ENCODE data around the gene TEAD1.

The TEAD1 gene

GRCh38 chr11:12762696-12763324 is 88.6 kb downstream of the TEAD1 start:
- H3K27me3 ChIP-seq (ENCODE audit: insufficient read depth, poor library complexity, severe bottlenecking), result no peaks in the 10 kb centered on the region
- H3K27ac ChIP-seq (replicated peaks), result no peak overlapping the region

GRCh38 chr11:12764187-12764914 is 90.1 kb downstream of the TEAD1 start:
- TF ChIP-seq GABPA (IDR thresholded peaks at IDR 0.05; ENCODE audit: low read depth) (no peak), SPI1 (IDR thresholded peaks at IDR 0.05; ENCODE audit: borderline replicate concordance, low read depth) (no peak), CTCF (IDR thresholded peaks at IDR 0.05; ENCODE audit: insufficient read depth, low read length) (no peak), REST (IDR thresholded peaks at IDR 0.05; ENCODE audit: insufficient replicate concordance, low read depth) (no peak), POLR2AphosphoS5 (IDR thresholded peaks at IDR 0.05; ENCODE audit: low read depth) (no peak)
- Histone ChIP-seq H3K4me3 (replicated peaks; ENCODE audit: insufficient read depth, low read length) (no peak overlapping the region), H3K27me3 (ENCODE audit: insufficient read depth, poor library complexity, severe bottlenecking) (no peaks in the 10 kb centered on the region), H3K27ac (replicated peaks) (no peak overlapping the region)
- no peak for DNase-seq (ENCODE audit: low read depth in 1 of 2, low spot score in 1 of 2)

More at GRCh38 chr11:12762696-12763324, 88.6 kb downstream of the TEAD1 start:
- no peak for DNase-seq (ENCODE audit: low read depth in 1 of 2, low spot score in 1 of 2)
- no peak for TF ChIP-seq CTCF (IDR thresholded peaks at IDR 0.05; ENCODE audit: insufficient read depth, low read length)
- no peak for TF ChIP-seq SPI1 (IDR thresholded peaks at IDR 0.05; ENCODE audit: borderline replicate concordance, low read depth)
- no peak for TF ChIP-seq GABPA (IDR thresholded peaks at IDR 0.05; ENCODE audit: low read depth)
- no peak for TF ChIP-seq REST (IDR thresholded peaks at IDR 0.05; ENCODE audit: insufficient replicate concordance, low read depth)
- no peak for TF ChIP-seq POLR2AphosphoS5 (IDR thresholded peaks at IDR 0.05; ENCODE audit: low read depth)
- H3K4me3 ChIP-seq (replicated peaks; ENCODE audit: insufficient read depth, low read length), result no peak overlapping the region

GRCh38 chr11:12765428-12765827 is 91.2 kb downstream of the TEAD1 start:
- Histone ChIP-seq H3K27me3 (ENCODE audit: insufficient read depth, poor library complexity, severe bottlenecking) (no peaks in the 10 kb centered on the region), H3K27ac (replicated peaks) (no peak overlapping the region), H3K4me3 (replicated peaks; ENCODE audit: insufficient read depth, low read length) (no peak overlapping the region)
- TF ChIP-seq GABPA (IDR thresholded peaks at IDR 0.05; ENCODE audit: low read depth) (no peak), SPI1 (IDR thresholded peaks at IDR 0.05; ENCODE audit: borderline replicate concordance, low read depth) (no peak), REST (IDR thresholded peaks at IDR 0.05; ENCODE audit: insufficient replicate concordance, low read depth) (no peak), POLR2AphosphoS5 (IDR thresholded peaks at IDR 0.05; ENCODE audit: low read depth) (no peak), CTCF (IDR thresholded peaks at IDR 0.05; ENCODE audit: insufficient read depth, low read length) (no peak)
- no peak for DNase-seq (ENCODE audit: low read depth in 1 of 2, low spot score in 1 of 2)
